Activated CD8-positive, alpha-beta memory T cell treated with anti-CD3 and anti-CD28 coated beads, Interleukin-2, amount 50 U/mL, for 48 hours (primary cell): Measurements from ENCODE around the gene GOLGA6C.
A peak's percentile ranks its signal among the peaks of the same experiment; 100 is the strongest.
"Not testable (repeated sequence)": the region's sequence is repeated elsewhere in the genome, so short reads cannot be mapped to it uniquely, and the experiment has no call there.

Experiments used
- DNase-seq: peaks from one replicate; pipeline ENCODE4 v3.0.0-alpha.2; 2020

The GOLGA6C gene, protein sequence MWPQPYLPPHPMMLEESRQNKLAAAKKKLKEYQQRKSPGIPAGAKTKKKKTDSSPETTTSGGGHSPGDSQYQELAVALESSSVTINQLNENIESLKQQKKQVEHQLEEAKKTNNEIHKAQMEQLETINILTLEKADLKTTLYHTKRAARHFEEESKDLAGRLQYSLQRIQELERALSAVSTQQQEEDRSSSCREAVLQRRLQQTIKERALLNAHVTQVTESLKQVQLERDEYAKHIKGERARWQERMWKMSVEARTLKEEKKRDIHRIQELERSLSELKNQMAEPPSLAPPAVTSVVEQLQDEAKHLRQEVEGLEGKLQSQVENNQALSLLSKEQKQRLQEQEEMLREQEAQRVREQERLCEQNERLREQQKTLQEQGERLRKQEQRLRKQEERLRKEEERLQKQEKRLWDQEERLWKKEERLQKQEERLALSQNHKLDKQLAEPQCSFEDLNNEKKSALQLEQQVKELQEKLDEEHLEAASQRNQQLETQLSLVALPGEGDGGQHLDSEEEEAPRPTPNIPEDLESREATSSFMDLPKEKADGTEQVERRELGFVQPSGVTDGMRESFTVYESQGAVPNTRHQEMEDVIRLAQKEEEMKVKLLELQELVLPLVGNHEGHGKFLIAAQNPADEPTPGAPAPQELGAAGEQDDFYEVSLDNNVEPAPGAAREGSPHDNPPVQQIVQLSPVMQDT

DNA sequence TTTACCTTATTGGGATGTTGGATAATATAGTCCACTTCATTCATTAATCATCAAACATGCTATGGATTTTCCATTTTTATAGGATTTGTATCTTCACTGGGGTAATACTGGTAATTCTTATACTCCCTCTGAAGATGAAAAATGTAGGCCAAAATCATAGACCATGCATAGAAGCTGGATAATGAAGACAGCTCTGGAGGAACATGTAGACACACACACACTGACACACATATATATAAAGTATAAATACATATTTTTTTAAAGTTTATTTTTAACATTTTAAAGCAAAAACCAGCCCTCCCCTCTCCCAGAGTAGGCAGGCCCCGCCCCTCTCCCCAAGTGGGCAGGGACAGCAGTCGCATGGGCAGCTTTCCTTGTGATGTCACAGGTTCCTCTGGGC is at the start of gene GOLGA6C:
GOLGA6C (plus strand) TSS at position 301 of the 400 bp plus-strand sequence. CDS start 265 bp downstream, outside the sequence.
- DNase-seq, result not testable (repeated sequence)

DNA sequence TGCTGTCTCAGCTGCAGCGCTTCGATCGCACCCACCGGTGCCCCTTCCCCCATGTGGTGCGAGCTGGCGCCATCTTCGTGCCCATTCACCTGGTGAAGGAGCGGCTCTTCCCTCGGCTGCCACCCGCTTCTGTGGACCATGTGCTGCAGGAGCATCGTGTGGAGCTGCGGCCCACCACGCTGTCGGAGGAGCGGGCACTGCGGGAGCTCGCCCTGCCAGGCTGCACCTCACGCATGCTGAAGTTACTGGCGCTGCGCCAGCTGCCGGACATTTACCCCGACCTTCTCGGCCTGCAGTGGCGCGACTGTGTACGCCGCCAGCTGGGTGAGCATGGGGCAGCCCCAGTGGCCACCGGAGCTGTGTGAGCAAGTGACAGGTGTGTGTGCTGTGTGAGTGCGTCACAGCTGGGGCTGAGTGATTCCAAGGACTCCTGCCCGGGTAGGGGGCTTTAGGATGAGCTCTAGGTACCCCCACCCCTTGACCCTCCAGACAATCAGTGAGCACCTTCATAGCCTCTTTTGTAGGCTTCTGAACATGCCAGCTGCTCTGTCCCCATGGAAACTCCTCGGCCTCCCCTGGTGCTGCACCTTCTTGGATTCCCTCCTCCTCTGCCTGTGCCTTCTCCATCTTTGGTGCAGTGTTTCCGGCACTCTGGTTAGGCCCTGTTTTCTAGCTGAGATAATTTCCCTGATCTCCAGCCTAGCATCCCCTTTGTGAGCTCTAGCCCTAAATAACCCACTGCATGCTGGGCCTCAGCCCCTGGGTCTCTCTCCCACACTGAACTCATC is 49.4 kb upstream of the GOLGA6C start:
- DNase-seq, result no peak

DNA sequence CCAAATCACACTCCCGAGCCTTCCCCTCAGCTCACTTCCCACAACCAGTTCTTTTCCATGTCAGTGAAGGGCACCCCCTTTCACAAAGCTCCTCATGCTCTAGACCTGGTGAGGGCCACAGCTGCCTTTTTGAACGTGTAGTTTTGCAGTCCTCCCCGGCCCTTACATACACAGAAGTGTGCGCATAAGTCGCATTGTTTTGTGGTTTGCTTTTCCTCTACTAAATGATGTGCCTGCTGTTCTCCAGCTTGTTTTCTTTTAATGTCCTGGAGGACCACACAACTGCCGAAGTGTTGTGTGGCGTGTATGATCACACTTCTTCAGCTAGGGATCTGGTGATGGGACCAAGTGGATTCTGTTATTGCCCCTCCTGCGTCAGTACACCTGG is 48.9 kb upstream of the GOLGA6C start:
- DNase-seq, result no peak

DNA sequence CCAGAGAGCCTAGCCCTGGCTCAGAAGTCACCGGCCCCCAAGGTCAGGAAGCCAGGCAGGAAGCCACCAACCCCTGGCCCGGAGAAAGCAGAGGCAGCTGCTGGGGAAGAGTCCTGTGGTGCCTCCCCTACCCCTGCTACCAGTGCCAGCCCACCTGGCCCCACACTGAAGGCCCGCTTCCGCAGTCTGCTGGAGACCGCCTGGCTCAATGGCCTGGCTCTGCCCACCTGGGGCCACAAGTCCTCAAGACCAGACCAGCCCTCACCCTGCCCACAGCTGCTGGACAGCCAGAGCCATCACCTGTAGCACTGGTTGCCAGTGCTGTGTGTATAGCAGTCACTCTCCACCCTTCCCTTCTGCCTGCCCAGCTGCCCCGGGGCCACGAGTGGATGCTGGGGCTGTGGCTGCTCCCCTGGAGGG is 47.3 kb upstream of the GOLGA6C start:
- DNase-seq, result no peak

DNA sequence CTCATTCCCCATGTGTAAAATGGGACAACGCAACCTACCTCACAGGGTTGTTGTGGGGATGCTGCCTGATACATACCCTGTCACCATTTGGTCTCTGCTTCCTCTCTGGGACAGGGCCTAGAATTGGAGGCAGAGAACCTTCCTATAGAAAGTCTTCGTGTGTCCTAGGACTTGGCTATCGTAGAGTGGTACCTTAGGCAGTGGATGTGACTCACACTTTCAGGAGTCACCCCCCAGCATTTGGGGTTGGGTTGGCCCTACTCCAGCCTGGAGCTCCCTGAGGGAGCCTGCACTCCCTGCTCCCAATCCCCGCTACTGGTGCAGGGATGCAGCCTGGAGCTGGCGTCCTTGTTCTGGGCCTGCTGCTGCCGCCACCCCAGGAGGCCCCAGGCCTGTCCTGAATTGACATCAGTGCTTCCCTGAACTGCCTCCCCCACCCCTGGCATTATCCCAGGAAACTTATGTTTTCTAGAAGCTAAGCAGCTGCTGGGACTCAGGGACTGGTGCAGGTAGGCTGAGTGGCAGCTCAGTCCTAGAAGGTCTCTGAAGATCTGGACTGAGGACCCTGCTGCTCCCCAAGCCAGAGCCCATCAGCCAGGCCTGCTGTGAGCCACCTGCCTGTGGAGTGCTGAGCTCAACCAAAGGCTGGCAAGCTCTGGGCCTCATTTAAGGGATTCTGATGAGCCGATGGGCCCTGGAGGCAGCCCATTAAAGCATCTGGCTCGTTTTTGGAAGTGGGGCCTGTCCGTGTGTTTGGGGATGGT is 46.5 kb upstream of the GOLGA6C start:
- no peak for DNase-seq

DNA sequence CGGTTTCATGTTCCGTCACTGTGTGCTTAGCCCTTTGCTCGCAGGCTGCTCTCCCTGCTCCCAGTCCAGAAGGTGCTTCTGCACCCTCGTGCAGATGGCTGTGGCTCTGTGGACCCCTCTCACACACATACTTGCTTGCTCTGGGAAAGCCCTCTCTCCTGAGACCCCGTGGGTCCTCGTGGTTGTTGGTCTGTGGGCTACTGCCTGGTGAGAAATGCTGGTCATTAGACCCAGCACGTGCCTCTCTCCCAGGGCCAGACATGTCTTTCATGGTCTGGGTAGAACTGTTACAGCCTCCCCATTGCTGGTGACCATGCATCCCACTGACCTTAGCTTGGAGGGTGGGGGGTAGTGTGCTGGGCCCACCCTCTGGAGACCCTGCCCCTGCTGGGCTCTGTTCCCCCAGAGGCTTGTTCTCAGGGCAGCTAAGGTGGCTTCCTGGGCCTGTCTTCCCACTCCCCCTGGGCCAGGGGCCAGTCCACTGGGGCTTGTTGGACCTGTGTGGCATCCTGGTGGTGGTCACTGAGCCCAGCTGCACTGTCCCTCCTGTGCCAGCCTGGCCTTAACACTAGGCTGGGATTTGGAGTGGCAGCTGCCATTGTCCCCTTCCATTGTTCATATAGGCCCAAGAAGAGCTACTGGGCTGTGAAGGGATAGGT is 45.8 kb upstream of the GOLGA6C start:
- DNase-seq, result no peak

DNA sequence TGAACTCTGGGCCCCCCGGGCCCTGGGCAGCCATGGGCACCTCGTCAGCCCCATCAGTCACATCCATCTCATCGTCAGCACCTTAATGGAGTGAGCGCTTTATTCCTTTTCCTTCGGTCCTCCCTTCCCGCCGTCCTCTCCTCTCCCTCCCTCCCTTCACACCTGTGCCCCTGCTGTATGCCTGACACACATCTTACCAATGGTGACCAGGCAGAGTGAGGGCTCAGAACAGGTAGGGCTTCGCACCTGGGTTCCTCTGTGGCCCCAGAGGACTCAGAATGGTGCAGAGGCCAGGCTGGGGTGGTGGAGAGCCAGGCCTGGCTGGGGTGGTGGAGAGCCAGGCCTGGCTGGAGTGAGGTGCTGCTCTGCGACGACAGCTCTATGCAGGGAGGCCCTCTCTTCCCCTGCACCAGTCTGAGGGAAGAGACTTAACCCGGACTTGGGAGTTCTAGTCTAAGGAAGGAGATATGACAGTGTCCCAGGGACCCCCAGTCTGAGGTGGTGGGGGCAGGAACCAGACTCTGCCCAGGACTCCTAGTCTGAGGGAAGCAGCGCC is 44.8 kb upstream of the GOLGA6C start:
- no peak for DNase-seq

DNA sequence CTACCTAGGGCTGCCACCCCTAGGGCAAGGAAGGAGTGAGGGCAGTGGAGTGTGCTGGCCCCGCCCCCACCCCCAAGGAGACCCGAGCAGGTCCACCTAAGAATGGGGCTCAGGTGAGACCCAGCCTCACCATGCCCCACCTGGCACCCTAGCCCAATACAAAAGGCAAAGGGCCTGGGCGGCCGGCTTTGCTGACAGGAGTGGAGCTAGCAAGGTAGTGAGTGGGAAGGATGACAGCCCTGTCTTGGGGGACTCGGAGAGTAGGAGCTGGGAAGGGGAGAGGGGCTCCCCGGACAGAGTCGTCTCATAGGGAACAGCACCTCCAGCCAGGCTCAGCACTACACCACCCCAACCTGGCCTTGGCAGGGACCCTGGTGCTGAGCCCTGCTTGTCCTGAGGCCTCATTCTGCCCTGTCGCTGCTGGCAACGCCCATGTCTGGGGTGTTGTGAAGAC is 44.3 kb upstream of the GOLGA6C start:
- DNase-seq, result no peak

DNA sequence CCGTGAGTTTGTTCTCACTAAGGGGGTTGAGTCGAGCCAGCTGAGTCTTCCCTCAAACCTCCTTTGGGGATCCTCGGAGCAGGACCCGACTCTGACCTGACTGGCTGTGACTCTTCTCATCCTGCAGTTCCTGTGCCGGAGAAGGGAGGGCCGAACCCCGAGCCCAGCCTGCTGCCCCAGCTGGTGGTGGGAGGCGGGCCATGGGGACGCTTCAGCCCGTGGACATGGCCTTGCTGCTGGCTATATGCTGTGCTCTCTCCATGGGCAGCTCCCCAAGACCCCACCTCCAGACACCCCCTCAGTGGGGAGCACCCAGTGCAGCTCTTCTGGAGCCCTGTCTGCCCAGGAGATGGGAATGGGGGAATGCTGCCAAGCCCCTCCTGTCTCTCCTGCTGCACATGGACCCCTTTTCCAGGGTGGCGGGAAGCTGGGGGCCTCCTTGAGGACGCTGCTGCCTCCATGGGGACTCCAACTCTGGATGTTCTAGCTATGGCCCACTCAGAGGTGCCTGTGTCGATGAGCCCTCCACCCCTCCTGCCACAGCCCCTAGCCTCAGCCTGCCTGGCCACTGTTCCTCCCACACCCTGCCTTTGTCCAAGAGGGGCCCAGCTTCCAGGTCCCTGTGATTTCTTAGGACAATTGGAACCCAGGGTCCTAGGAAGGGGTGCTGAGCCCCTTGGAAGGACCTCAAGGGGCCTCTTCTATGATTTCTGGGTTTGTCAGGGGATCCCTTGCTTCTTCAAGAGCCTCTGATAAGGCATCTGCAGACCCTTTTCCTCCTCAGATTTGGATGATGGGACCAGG is 43.6 kb upstream of the GOLGA6C start:
- no peak for DNase-seq

DNA sequence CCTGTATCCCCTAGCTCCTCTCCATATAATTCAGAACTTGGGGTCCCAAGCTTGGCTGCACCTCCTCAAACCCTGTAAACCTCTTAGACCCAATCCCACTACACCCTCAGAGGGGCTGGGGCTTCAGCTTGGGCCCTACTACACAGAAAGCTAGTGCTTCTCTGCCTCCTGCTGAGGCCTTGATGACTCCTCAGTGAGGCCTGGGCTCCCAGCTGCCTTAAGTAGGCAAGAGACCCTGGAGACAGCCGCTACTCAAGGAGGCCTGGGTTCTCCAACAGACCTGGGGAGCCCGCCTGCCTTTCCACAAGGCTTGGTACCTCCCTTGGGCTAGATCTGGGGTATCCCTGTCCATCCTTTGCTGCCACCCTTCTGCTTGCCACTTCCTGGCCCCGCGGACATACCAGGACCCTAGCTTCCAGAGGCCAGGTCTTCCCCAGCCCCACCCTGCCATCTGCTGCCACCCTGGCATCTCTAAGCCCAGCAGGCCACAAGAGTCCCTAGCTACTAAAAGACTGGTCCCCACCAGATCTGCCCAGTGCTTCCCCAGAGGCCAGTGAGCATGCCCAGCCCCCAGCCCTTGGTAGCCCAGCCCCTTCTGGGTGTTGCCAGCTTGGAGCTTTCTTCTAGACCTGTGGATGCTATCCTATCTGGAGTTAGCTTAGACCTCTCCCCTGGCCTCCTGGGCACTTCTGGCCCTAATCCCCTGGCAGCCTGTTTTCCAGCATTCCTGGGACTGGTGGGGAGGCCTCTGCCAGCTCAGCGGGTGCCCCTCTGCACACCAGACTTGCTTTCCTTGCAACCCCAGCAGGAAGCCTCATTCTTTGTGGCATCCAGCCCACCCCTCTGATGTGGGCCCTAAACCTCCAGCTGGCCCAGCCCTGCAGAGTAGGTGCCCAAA is 42.8 kb upstream of the GOLGA6C start:
- DNase-seq, result peak; percentile 58

DNA sequence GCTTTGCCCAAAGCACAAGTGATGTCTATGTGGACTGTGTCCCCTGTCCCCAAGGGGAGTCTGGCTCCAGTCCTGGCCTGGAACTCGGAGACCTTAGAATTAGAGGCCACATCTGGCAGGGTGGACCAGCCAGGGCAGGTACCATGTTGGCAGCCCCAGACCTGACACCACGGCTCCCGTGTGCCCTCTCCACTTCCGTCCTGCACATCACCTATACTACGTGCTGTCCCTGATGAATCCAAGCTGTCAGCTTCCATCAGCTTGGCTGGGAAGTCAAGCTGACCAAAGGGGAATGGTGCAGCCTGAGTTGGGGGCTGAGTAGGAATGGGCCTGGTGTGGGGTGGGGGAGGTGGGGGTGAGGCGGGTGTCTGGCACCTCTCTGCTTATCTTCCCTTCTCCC is 41.1 kb upstream of the GOLGA6C start:
- DNase-seq, result no peak

DNA sequence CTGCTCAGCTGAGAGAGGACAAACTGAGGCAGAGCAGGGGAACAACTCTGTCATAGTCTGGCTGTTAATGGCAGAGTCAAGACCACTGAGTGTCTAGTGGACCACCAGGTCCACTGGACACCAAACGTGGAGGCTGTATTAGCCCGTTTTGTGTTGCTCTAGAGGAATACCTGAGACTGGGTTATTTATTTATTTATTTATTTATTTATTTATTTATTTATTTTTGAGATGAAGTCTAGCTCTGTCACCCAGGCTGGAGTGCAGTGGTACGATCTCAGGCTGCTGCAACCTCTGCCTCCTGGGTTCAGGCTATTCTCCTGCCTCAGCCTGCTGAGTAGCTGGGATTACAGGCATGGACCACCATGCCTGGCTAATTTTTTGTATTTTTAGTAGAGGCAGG is 40.6 kb upstream of the GOLGA6C start:
- not testable (repeated sequence) for DNase-seq

DNA sequence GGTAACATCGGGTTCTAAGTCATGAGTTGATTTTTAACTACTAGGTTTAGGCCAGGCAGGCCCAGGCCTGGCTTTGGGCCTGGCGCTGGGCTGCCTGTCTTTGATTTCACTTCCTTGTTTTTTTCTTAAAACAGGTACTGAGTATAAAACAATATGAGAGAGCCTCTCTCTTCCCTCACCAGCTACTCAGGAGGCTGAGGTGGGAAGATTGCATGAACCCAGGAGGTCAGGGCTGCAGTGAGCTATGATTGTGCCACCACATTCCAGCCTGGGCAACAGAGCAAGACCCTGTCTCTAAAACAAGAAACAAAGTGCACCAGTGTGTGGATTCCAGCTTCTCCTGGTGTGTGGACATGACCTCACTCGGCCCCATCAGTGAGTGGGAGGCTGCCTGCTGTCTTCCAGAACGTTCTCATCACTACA is 38.6 kb upstream of the GOLGA6C start:
- not testable (repeated sequence) for DNase-seq

DNA sequence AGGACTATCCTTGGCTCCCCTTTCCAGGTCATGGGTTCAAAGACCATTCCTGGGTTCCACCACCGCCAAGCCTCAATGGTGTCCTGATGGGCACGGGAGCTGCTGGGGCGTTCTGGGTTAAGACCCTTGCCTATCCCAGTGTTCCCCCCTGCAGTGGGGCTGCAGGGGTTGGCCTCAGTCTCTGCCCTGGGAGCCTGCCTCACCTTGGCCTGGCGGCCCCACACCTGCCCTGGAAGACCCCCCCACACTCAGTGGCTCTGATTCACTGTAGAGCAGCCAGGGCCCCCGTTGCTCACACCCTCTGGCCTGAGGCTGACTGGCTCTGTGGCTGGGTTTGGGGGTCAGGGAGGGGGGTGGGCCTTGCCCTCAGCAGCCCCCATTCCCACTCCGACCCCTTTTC is 34.4 kb upstream of the GOLGA6C start:
- DNase-seq, result no peak

DNA sequence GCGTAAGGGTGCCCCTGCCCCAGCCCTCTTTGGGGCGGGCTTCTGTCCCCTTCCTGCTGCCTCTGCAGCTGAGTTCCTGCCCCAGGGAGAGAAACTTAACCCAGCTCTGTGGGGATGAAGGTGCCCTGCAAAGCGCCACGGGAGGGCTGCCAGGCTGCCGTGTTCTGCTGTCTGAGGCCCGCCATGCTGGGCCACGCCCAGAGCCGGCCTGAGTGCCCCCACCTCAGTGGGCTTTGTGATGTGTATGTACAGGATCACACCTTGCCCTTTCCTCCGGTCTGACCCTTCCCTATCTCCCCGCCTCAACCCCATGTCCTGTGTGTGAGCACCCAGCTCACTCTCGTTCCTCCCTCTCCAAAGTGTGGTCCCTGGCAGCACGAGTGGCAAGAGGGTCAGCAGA is 33.9 kb upstream of the GOLGA6C start:
- DNase-seq, result no peak

DNA sequence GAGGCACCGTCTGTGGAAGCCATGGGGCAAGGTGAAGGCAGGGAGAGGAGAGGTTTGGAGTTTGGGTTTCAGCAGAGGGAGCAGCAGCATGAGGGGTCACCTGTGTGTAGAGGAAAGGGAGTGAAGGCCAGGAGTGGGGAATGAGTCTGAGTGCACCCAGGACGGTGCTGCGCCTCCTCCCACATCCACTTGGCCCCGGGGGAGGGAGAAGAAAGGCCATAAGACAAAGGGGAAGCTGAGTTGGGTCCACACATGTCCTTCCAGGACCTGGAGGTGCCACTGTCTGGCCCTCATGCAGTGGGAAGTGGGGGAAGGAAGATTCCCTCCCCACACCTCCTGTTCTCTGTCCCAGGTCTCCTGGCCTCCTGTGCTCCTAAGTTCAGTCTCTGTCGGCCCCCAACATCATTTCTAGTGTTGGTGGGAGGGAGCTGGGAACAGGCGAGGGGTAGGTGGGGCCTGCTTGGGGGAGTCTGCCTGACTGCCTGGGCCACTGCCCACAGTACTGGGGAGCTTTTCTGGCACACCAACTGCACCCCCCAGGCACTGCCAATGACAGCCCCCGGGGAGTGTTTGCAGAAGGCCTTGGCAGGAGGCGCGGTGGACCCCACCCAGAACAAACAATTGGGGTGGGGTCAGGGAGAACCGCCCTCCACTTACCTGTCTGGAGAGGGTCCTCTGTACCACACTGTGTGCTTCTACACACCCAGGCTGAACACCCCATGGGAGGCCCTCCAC is 32.9 kb upstream of the GOLGA6C start:
- not testable (repeated sequence) for DNase-seq

DNA sequence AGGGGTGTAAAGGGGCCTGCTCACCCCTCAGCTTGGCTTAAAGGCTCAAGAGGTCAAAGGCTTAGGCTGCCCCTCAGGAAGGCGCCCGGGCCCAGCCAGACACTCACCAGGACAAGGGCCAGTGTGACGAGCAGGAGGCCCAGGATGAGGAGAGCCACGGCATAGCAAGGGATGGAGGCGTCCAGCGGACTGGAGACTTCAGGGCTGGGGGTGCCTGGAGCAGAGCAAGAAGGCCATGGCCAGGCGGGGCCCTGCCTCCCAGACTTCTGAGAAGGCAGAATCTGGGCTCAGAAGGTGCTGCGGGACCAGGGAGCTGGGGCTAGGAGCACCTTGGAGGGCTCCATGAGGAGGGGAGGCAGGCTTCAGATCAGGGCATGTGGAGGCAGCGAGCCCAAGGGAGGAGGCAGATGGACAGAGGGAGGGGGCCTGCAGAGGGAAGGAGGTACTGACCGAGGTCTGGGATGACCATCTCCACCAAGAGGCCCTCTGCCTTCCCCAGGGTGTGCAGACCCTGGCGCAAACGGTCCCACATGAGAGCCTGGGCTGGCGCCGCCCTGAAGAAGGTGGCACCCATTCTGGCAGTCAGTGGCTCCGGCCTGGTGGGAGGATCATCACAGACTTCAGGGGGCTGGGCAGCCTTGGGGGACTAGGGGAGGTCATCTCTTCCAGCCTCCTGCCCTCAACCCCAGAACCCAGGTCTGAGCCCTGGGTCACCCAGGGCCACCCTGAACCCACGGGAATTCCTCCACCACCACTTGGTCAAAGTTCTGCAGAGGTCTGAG is 32.0 kb upstream of the GOLGA6C start:
- DNase-seq, result no peak

DNA sequence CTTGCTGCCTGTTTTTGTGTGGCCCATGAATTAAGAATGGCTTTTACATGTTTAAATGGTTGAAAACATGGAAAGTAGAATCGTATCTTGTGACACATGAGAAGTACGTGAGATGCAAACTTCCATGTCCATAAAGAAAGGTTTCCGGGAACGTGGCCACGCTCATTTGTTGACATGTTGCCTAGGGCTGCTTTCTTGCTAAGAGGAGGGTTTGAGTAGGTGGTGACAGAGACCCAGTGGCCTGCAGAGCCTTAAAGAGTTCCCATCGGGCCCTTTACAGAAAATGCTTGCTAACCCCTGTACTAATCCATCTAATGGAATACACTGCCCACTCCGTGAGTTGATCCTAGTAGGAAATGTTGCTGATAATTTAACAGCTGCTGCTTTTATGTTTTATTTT is 31.0 kb upstream of the GOLGA6C start:
- DNase-seq, result not testable (repeated sequence)
